Measurements from ENCODE around the gene GOLIM4. TPM values are rescaled to one million over a fixed set of nuclear protein-coding genes. Genes with fewer than 3 reads are reported as not detected.

GOLIM4 gene
- total RNA-seq, 1 donor from 2014 or later: 26.1 TPM

DNA sequence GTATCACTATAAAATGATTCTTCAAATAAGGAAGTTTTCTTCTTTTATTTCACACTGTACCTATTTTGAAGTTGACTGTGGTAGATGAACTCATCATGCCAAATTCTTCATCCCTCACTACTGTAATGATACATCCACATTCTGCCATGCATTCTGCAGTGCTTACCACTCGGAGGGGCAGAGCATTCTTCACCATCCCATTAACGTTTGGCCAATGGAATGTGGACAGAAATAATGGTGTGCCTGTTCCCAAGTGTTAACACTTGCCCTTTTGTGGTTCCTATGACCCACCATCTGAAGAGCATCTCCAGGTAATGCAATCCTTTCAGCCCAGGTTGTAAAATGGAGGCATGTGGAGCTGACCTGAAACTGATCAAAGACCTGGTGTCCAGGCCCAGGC, 18.6 kb downstream of the GOLIM4 start:
- no peak for FAIRE-seq
- H3K27me3 ChIP-seq (ENCODE audit: control insufficient read depth, insufficient read depth, low read length): no peaks in the 10 kb centered on the region
- no peak overlapping the region for H3K4me3 ChIP-seq (ENCODE audit: low read depth, low read length)
- peaks cover 1% of the 10 kb centered on the region for H3K36me3 ChIP-seq (ENCODE audit: control insufficient read depth, insufficient read depth, low read length)
- peak; percentile 44 for DNase-seq (ENCODE audit: low read depth)
- TF ChIP-seq, protein P1, sequence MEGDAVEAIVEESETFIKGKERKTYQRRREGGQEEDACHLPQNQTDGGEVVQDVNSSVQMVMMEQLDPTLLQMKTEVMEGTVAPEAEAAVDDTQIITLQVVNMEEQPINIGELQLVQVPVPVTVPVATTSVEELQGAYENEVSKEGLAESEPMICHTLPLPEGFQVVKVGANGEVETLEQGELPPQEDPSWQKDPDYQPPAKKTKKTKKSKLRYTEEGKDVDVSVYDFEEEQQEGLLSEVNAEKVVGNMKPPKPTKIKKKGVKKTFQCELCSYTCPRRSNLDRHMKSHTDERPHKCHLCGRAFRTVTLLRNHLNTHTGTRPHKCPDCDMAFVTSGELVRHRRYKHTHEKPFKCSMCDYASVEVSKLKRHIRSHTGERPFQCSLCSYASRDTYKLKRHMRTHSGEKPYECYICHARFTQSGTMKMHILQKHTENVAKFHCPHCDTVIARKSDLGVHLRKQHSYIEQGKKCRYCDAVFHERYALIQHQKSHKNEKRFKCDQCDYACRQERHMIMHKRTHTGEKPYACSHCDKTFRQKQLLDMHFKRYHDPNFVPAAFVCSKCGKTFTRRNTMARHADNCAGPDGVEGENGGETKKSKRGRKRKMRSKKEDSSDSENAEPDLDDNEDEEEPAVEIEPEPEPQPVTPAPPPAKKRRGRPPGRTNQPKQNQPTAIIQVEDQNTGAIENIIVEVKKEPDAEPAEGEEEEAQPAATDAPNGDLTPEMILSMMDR (IDR thresholded peaks at IDR 0.05; ENCODE audit: insufficient read depth, low read length, severe bottlenecking): no peak

GRCh38 chr3:168073842-168074605, 21.7 kb downstream of the GOLIM4 start:
- no peak for DNase-seq (ENCODE audit: low read depth)
- Histone ChIP-seq H3K27me3 (ENCODE audit: control insufficient read depth, insufficient read depth, low read length) (no peaks in the 10 kb centered on the region), H3K36me3 (ENCODE audit: control insufficient read depth, insufficient read depth, low read length) (peaks cover 1% of the 10 kb centered on the region), H3K4me3 (ENCODE audit: low read depth, low read length) (no peak overlapping the region)
- no peak for FAIRE-seq
- TF ChIP-seq, protein P1 (IDR thresholded peaks at IDR 0.05; ENCODE audit: insufficient read depth, low read length, severe bottlenecking): no peak

GRCh38 chr3:168072323-168072650, 23.4 kb downstream of the GOLIM4 start:
- DNase-seq (ENCODE audit: low read depth) (no peak), FAIRE-seq (no peak)
- TF ChIP-seq, protein P1 (IDR thresholded peaks at IDR 0.05; ENCODE audit: insufficient read depth, low read length, severe bottlenecking): no peak
- Histone ChIP-seq H3K27me3 (ENCODE audit: control insufficient read depth, insufficient read depth, low read length) (no peaks in the 10 kb centered on the region), H3K36me3 (ENCODE audit: control insufficient read depth, insufficient read depth, low read length) (peaks cover 1% of the 10 kb centered on the region), H3K4me3 (ENCODE audit: low read depth, low read length) (no peak overlapping the region)

GRCh38 chr3:168071591-168072322, 24.0 kb downstream of the GOLIM4 start:
- Histone ChIP-seq H3K27me3 (ENCODE audit: control insufficient read depth, insufficient read depth, low read length) (no peaks in the 10 kb centered on the region), H3K36me3 (ENCODE audit: control insufficient read depth, insufficient read depth, low read length) (no peaks in the 10 kb centered on the region), H3K4me3 (ENCODE audit: low read depth, low read length) (no peak overlapping the region)
- no peak for FAIRE-seq
- TF ChIP-seq, protein P1 (IDR thresholded peaks at IDR 0.05; ENCODE audit: insufficient read depth, low read length, severe bottlenecking): no peak
- peak; percentile 86 for DNase-seq (ENCODE audit: low read depth)

DNA sequence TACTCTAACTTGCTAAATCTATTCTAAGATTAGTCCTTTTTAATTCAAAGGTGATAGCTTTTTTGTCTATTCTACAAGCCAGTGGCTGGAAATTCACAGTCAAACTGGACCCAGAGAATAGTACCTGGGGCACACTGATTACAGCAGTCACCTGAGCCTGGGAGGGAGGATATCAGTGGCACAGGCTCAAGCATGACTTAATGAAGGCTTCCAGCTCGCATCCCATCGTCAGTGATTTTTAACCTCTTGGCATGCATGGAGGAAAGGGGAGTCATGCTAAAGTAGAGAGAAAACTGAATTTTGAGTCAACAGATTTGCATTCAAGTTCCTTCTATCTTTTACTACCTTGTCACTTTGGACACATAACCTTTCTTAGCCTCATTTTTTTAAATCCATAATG, 24.8 kb downstream of the GOLIM4 start:
- FAIRE-seq (no peak), DNase-seq (ENCODE audit: low read depth) (no peak)
- no peaks in the 10 kb centered on the region for H3K36me3 ChIP-seq (ENCODE audit: control insufficient read depth, insufficient read depth, low read length)
- H3K4me3 ChIP-seq (ENCODE audit: low read depth, low read length): no peak overlapping the region
- TF ChIP-seq, protein P1 (IDR thresholded peaks at IDR 0.05; ENCODE audit: insufficient read depth, low read length, severe bottlenecking): no peak
- H3K27me3 ChIP-seq (ENCODE audit: control insufficient read depth, insufficient read depth, low read length): no peaks in the 10 kb centered on the region
